GM19239 (cell line): ENCODE measurements around the gene DGCR2.
"Not testable (repeated sequence)": the region's sequence is repeated elsewhere in the genome, so short reads cannot be mapped to it uniquely, and the experiment has no call there.

Experiments used
- DNase-seq: peaks from one replicate; pipeline ENCODE4 v3.0.0; 2011; ENCODE audit warnings: low spot score; ENCODE audit not compliant: insufficient read length
- FAIRE-seq: peaks from 2 replicates; lab custom pipeline; 2011; peaks lifted over from hg19 to GRCh38; lab: Jason Lieb, UNC

Gene DGCR2

GRCh38 chr22:19035474-19036228, 86.6 kb downstream of the DGCR2 start:
- no peak for DNase-seq
- no peak for FAIRE-seq

DNA sequence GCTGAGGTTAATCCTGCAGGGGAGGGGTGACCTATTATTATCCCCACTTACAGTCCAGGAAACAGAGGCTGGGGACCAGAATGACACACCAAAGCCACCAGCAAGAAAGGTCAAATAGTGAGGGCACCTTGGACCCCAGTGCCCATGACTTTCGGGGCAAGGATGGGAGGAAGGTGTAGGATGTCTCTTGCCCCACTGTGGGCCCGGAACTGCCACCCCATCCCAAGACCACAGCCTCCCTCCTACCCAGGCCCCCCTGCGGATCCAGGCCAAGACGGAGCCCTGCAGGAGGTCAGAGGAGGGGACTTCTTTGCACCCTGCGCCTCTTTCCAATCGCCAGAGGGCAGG, 87.1 kb downstream of the DGCR2 start:
- DNase-seq, FAIRE-seq: not testable (repeated sequence)

GRCh38 chr22:19034724-19035120, 87.5 kb downstream of the DGCR2 start:
- not testable (repeated sequence) for DNase-seq

GRCh38 chr22:19034031-19034723, 88.0 kb downstream of the DGCR2 start:
- not testable (repeated sequence) for FAIRE-seq

More at GRCh38 chr22:19034724-19035120, 87.5 kb downstream of the DGCR2 start:
- FAIRE-seq = not testable (repeated sequence)

GRCh38 chr22:19033568-19033905, 88.7 kb downstream of the DGCR2 start:
- FAIRE-seq, DNase-seq: not testable (repeated sequence)

More at GRCh38 chr22:19034031-19034723, 88.0 kb downstream of the DGCR2 start:
- not testable (repeated sequence) for DNase-seq

GRCh38 chr22:19032898-19033567, 89.2 kb downstream of the DGCR2 start:
- DNase-seq, FAIRE-seq: not testable (repeated sequence)

- not testable (repeated sequence) for FAIRE-seq
These were observed 89.9 kb downstream of the DGCR2 start for GRCh38 chr22:19032156-19032785.

GRCh38 chr22:19030889-19031252, 91.3 kb downstream of the DGCR2 start:
- DNase-seq, FAIRE-seq: not testable (repeated sequence)

More at GRCh38 chr22:19032156-19032785, 89.9 kb downstream of the DGCR2 start:
- not testable (repeated sequence) for DNase-seq

GRCh38 chr22:19030226-19030888, 91.9 kb downstream of the DGCR2 start:
- FAIRE-seq, DNase-seq: not testable (repeated sequence)

- not testable (repeated sequence) for DNase-seq, FAIRE-seq
These were observed 92.8 kb downstream of the DGCR2 start for GRCh38 chr22:19029113-19030103.

- FAIRE-seq, DNase-seq: not testable (repeated sequence)
These were observed 94.2 kb downstream of the DGCR2 start for GRCh38 chr22:19028060-19028455.

DNA sequence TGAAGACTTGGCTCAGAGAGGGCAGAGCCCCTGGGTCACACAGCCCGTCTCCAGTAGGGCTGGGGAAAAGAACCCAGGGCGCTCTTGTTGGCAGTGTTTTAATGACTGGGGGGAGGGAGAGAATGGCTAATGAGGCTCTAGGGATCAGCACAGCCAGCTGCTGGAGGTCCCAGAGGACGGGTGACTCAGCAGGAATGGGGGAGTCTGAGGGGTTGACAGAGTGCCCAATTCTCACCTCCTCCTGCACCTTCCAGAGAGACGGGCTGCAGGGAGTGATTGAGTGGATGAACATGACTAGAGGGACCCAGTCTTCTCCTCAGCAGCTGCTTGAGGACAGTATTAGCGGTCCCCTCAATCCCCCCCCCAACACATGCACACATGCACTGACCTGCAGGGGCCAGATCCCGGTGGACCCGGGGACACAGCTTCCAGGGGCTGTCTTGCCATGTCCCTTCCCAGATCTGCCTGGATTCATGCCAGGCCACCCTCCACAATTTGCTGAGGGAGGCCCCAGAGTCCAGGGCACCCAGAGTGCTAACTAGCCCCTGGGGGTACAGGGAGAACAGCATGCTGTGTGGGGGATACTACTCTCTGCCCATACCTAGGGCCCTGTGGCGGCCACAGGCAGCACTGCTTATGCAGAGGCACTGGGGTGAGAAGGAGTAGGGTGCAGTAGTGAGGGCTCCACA, 94.7 kb downstream of the DGCR2 start:
- not testable (repeated sequence) for FAIRE-seq, DNase-seq

DNA sequence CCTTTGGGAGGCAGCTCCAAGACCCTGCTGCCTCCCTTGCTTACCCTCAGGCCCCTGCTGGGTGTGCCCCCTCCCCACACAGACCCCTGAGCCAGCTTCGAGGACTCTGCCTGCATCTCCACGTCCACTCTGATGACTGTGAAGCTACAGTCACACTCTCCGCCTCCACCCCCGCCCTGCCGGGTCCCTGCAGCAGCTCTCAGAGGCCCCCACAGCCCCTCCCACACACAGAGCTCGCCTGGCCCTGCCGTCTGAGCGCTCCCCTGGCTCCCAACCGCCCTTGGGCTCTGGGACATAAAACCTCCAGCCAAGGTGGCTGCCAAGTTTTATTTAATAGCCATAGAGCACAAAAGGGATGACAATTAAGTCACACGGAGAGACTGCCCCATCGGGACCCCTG, 96.1 kb downstream of the DGCR2 start:
- not testable (repeated sequence) for DNase-seq, FAIRE-seq

GRCh38 chr22:19024956-19025489, 97.2 kb downstream of the DGCR2 start:
- FAIRE-seq, DNase-seq: not testable (repeated sequence)

- FAIRE-seq, DNase-seq: not testable (repeated sequence)
These were observed 98.3 kb downstream of the DGCR2 start for GRCh38 chr22:19023931-19024330.

GRCh38 chr22:19022755-19023154, 99.5 kb downstream of the DGCR2 start:
- FAIRE-seq (no peak), DNase-seq (no peak)

DNA sequence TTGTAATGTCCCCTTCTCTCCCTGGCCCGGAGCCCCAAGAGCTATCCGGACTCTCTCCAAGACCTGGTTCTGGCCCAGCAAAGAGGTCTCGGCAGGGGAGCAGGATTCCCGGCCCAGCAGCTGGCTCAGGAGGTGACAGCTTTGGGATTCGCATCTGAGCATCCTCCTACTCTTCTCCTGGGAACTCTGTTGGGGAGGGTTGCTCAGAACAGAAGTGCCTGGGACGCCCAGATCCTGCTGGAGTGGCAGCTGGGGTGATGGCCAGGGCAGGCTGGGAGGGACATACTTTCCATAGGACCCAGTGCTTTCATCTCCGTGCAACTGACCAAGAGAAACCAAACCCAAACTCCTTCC, 102.6 kb downstream of the DGCR2 start:
- FAIRE-seq (no peak), DNase-seq (no peak)
